PC-3 (cell line): ENCODE measurements around the gene PKNOX2. TPM values are rescaled to one million over a fixed set of nuclear protein-coding genes. Genes with fewer than 3 reads are reported as not detected.

ENCODE experiments used
- ATAC-seq: fragments of 200-7000 bp; cut with Tn5 transposase; 2 replicates; pipeline ENCODE4 v1.9.1; 2020; ENCODE audit warnings: mild to moderate bottlenecking, moderate library complexity
- BruUV-seq: library from RNA; stranded (reverse); fragments of 400-500 nt; replicated peaks from 2 replicates; lab custom pipeline; 2021; lab: Mats Ljungman, UMichigan
- CTCF ChIA-PET: fragments of 300-600 bp; sonication (Branson Sonifier 250); formaldehyde crosslinking; loops from one replicate; lab custom pipeline; 2022; ENCODE audit warnings: antibody characterized with exemption; lab: Charles Lee
- POLR2A ChIA-PET: fragments of 300-600 bp; sonication (Branson Sonifier 250); formaldehyde crosslinking; loops from one replicate; lab custom pipeline; 2022; ENCODE audit warnings: antibody characterized with exemption; ENCODE audit not compliant: unreplicated experiment; lab: Charles Lee
- DNase-seq: peaks from one replicate; pipeline ENCODE4 v3.0.0-alpha.2; 2015
- H2AFZ ChIP-seq: fragments of 300-600 bp; sonication (generic); 2 replicates; pipeline ENCODE4 v1.6.0; 2016; ENCODE audit warnings: antibody characterized with exemption, low read length
- H3F3A ChIP-seq: fragments of 300-600 bp; sonication (generic); one replicate; pipeline ENCODE4 v1.6.0; 2017; ENCODE audit warnings: antibody characterized with exemption, low read length, control low read depth, mild to moderate bottlenecking; ENCODE audit not compliant: unreplicated experiment
- H3K27ac ChIP-seq: fragments of 300-600 bp; sonication (generic); 2 replicates; pipeline ENCODE4 v1.5.1; 2016; ENCODE audit warnings: mild to moderate bottlenecking, low read length
- H3K27me3 ChIP-seq: fragments of 300-600 bp; sonication (generic); 2 replicates; pipeline ENCODE4 v1.6.1; 2016; ENCODE audit warnings: low read length, mixed read lengths
- H3K36me3 ChIP-seq: fragments of 300-600 bp; sonication (generic); 2 replicates; pipeline ENCODE4 v1.6.1; 2016; ENCODE audit warnings: low read depth, mixed run types, low read length, mixed read lengths
- H3K4me1 ChIP-seq: fragments of 300-600 bp; sonication (generic); 2 replicates; pipeline ENCODE4 v1.5.1; 2016; ENCODE audit warnings: low read length; ENCODE audit not compliant: insufficient read depth
- H3K4me2 ChIP-seq: fragments of 300-600 bp; sonication (generic); 2 replicates; pipeline ENCODE4 v1.6.0; 2016; ENCODE audit warnings: low read length
- H3K4me3 ChIP-seq: fragments of 300-600 bp; sonication (generic); 2 replicates; pipeline ENCODE4 v1.5.1; 2016; ENCODE audit warnings: mild to moderate bottlenecking, low read length, mixed read lengths
- H3K79me2 ChIP-seq: fragments of 300-600 bp; sonication (generic); 2 replicates; pipeline ENCODE4 v1.6.1; 2017; ENCODE audit warnings: low read length, mixed read lengths
- H3K9ac ChIP-seq: fragments of 300-600 bp; sonication (generic); 2 replicates; pipeline ENCODE4 v1.6.0; 2016; ENCODE audit warnings: mild to moderate bottlenecking, low read length
- H3K9me2 ChIP-seq: fragments of 300-600 bp; sonication (generic); replicated peaks from 2 replicates; pipeline ENCODE4 v1.6.1; 2016; ENCODE audit warnings: mixed run types, low read length, mixed read lengths
- H3K9me3 ChIP-seq: fragments of 300-600 bp; sonication (generic); 2 replicates; pipeline ENCODE4 v1.6.1; 2016; ENCODE audit warnings: low read length, mixed read lengths
- H4K20me1 ChIP-seq: fragments of 300-600 bp; sonication (generic); 2 replicates; pipeline ENCODE4 v1.6.1; 2016; ENCODE audit warnings: low read length, mixed read lengths
- EZH2 ChIP-seq: fragments of 300-600 bp; sonication (generic); IDR thresholded peaks from one replicate; pipeline ENCODE4 v1.6.1; 2017; ENCODE audit warnings: antibody characterized with exemption, mild to moderate bottlenecking, low read length; ENCODE audit not compliant: unreplicated experiment
- EZH2phosphoT487 ChIP-seq: fragments of 300-600 bp; sonication (generic); IDR thresholded peaks from 2 replicates; pipeline ENCODE4 v1.6.1; 2018; ENCODE audit warnings: mild to moderate bottlenecking, antibody characterized with exemption, low read length, borderline replicate concordance
- intact Hi-C: fragments of 100-400 bp; cut with micrococcal nuclease; formaldehyde crosslinking; loops from 2 replicates; pipeline ENCODE4 v1.9.0; 2023
- total RNA-seq: library from RNA; depleted of rRNA; stranded (reverse); fragments of >200 nt; gene quantifications from 2 replicates; pipeline ENCODE4 v1.2.3, GENCODE V29; 2014
- TF ChIP-seq, protein P1 (sequence below): fragments of 300-600 bp; sonication (generic); conservative IDR thresholded peaks from 2 replicates; pipeline ENCODE4 v1.5.1; 2017; ENCODE audit warnings: antibody characterized with exemption, low read depth, mild to moderate bottlenecking, low read length

Gene PKNOX2
- total RNA-seq, 1 experiment from 2014 or later, result not detected

DNA sequence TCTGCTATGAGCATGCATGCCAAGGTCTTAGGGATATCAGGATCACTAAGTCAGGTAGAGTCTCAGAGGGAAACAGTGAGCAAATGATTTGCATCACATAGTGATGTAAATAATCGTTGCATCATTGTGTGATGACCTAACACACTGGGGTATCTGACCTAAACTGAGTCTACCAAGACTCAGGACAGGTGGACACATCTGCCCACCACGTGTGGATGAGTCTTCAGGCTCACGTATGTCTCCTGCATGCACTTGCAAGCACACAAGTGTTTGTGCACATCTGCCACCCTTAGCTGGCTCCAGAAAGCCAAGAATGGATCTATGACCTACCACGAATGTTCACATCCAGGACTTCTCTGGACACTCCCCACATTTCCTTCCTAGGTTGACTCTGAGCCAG lies 220.3 kb downstream of the PKNOX2 start:
- peaks cover 80% of the 10 kb centered on the region for H3K27me3 ChIP-seq
- no peaks in the 10 kb centered on the region for H4K20me1 ChIP-seq
- H3K27ac ChIP-seq, result no peak overlapping the region
- H3K9ac ChIP-seq, result no peak overlapping the region
- POLR2A ChIA-PET, result no interaction called here
- TF ChIP-seq, protein P1, sequence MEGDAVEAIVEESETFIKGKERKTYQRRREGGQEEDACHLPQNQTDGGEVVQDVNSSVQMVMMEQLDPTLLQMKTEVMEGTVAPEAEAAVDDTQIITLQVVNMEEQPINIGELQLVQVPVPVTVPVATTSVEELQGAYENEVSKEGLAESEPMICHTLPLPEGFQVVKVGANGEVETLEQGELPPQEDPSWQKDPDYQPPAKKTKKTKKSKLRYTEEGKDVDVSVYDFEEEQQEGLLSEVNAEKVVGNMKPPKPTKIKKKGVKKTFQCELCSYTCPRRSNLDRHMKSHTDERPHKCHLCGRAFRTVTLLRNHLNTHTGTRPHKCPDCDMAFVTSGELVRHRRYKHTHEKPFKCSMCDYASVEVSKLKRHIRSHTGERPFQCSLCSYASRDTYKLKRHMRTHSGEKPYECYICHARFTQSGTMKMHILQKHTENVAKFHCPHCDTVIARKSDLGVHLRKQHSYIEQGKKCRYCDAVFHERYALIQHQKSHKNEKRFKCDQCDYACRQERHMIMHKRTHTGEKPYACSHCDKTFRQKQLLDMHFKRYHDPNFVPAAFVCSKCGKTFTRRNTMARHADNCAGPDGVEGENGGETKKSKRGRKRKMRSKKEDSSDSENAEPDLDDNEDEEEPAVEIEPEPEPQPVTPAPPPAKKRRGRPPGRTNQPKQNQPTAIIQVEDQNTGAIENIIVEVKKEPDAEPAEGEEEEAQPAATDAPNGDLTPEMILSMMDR, result no peak
- no peak for TF ChIP-seq EZH2phosphoT487
- no peak for TF ChIP-seq EZH2
- no peaks in the 10 kb centered on the region for H3K4me1 ChIP-seq
- no TSS peak for BruUV-seq
- H3K36me3 ChIP-seq, result no peaks in the 10 kb centered on the region
- H3K9me3 ChIP-seq, result no peaks in the 10 kb centered on the region
- H3K4me2 ChIP-seq, result no peak overlapping the region
- H3K9me2 ChIP-seq, result no peaks in the 10 kb centered on the region
- no peaks in the 10 kb centered on the region for H3F3A ChIP-seq
- H3K79me2 ChIP-seq, result no peaks in the 10 kb centered on the region
- CTCF ChIA-PET, result no interaction called here
- H2AFZ ChIP-seq, result no peak overlapping the region
- ATAC-seq (no peak), DNase-seq (no peak)
- intact Hi-C loops, result no loop called here
- no peak overlapping the region for H3K4me3 ChIP-seq

DNA sequence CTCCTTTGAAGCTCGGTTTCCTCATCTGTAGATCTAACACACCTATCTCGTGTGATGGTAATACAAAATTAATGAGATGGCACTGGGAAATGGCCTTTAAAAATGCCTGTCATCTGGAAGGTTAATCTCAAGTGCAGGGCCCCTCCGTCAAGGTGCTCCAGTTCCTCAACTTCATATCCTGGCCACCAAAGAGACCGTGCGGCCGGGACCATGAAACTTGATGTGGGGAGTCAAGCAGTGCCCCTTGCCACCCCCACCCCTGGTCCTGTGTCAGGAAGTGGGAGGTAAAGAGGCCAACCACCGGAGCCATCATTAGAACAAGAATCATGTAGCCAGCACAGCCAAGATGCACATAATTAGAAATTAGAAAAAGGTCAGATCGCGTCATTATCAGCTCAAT lies 223.3 kb downstream of the PKNOX2 start:
- POLR2A ChIA-PET, result no interaction called here
- CTCF ChIA-PET, result no interaction called here
- BruUV-seq, result no TSS peak

DNA sequence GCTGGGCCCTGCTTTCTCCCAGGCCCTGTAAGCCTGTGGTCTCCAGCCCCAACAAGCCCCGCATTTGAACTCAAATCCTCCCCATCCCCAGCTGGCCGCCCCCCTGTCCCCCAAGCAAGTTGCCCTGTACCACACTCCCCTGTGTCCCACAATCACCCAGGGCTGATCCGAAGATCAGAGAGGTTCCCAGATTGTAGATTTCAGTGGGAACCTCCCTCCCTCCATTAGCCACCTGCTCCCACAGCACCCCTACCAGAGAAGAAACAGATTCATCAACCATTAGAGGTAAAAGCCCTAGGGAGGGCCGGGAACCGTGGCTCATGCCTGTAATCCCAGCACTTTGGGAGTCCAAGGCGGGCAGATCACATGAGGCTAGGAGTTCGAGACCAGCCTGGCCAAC lies 224.1 kb downstream of the PKNOX2 start:
- Histone ChIP-seq H3K4me1 (no peaks in the 10 kb centered on the region), H3K27me3 (peaks cover 79% of the 10 kb centered on the region), H3K27ac (no peak overlapping the region), H2AFZ (no peak overlapping the region), H4K20me1 (no peaks in the 10 kb centered on the region), H3K36me3 (no peaks in the 10 kb centered on the region), H3K9me2 (no peaks in the 10 kb centered on the region), H3K79me2 (no peaks in the 10 kb centered on the region), H3K9ac (no peak overlapping the region), H3F3A (no peaks in the 10 kb centered on the region), H3K4me3 (no peak overlapping the region), H3K9me3 (no peaks in the 10 kb centered on the region), H3K4me2 (no peak overlapping the region)
- intact Hi-C loops, result no loop called here
- POLR2A ChIA-PET, result no interaction called here
- no TSS peak for BruUV-seq
- no peak for ATAC-seq
- TF ChIP-seq EZH2phosphoT487, result no peak
- TF ChIP-seq, protein P1, result no peak
- TF ChIP-seq EZH2, result no peak
- CTCF ChIA-PET, result no interaction called here
- no peak for DNase-seq

More for the DNA sequence above, 223.3 kb downstream of the PKNOX2 start:
- Histone ChIP-seq H4K20me1 (no peaks in the 10 kb centered on the region), H3K9me2 (no peaks in the 10 kb centered on the region), H3K4me3 (no peak overlapping the region), H3K27ac (no peak overlapping the region), H3K79me2 (no peaks in the 10 kb centered on the region), H3K9me3 (no peaks in the 10 kb centered on the region), H2AFZ (no peak overlapping the region), H3K27me3 (peaks cover 79% of the 10 kb centered on the region), H3F3A (no peaks in the 10 kb centered on the region), H3K4me2 (no peak overlapping the region), H3K9ac (no peak overlapping the region), H3K36me3 (no peaks in the 10 kb centered on the region), H3K4me1 (no peaks in the 10 kb centered on the region)
- ATAC-seq (no peak), DNase-seq (no peak)
- intact Hi-C loops, result no loop called here
- TF ChIP-seq EZH2, result no peak
- TF ChIP-seq EZH2phosphoT487, result no peak
- TF ChIP-seq, protein P1, result no peak
